GM18508 (cell line): ENCODE measurements around the gene SSBP2.

ENCODE experiments used
- ATAC-seq: cut with Tn5 transposase; IDR thresholded peaks from one replicate; pipeline ENCODE4 v1.9.1; 2021; ENCODE audit warnings: moderate number of reproducible peaks; ENCODE audit not compliant: insufficient read depth, unreplicated experiment

SSBP2 gene

DNA sequence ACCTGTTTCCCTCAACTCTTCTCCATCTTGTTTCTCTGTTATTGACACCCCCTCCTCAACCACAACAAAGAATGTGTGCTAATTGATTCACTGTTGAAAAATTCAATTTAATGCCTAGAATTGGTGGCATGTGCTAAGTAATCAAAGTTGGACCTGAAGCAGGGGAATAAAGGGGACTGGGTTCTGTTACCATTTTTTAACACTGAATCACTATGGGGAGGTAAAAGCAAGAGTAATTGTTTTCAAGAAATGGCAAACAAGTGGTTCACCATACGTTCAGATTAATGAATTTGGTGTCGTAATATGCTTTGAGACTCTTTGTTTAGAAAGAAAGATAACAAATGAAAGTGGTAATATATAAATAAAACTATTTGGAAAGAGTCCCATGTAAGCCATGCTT, 17.0 kb upstream of the SSBP2 start:
- ATAC-seq, result no peak

DNA sequence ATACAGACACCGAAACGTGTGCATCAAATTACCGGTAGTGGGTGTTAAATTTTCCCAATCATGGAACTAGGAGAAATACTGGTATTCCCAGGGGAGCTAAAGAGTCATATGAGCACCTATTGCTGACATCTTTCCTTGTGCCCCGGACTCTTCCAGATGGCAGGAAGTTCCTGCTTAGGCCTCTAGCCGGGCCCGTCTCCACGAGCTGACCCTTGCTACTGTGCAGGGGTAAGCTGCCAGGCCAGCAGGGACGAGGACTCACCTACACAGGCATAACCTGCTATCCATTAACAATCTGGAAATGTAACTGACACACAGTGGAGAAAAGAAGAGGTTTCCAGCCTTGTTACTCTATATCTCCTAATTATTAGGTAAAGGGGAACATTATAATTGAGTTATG, 16.2 kb upstream of the SSBP2 start:
- no peak for ATAC-seq

DNA sequence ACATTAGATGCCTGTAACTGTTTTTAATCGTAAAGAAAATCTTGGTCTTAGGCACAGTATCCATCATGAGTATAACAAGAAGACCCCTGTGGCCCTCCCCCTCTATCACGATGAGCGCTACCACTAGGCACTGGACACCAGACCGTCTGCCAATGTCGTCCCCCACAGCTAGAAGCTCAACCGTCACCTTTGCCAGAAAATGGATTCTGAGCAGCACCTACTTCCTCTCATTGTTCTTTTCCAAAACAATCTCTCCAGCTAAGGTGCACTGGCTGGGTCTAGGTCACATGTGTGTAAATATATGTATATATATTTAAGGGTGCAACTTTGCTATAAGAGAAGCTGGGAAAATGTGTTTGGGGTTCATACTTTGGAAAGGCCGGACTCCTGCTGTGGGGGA, 15.7 kb upstream of the SSBP2 start:
- ATAC-seq, result no peak

DNA sequence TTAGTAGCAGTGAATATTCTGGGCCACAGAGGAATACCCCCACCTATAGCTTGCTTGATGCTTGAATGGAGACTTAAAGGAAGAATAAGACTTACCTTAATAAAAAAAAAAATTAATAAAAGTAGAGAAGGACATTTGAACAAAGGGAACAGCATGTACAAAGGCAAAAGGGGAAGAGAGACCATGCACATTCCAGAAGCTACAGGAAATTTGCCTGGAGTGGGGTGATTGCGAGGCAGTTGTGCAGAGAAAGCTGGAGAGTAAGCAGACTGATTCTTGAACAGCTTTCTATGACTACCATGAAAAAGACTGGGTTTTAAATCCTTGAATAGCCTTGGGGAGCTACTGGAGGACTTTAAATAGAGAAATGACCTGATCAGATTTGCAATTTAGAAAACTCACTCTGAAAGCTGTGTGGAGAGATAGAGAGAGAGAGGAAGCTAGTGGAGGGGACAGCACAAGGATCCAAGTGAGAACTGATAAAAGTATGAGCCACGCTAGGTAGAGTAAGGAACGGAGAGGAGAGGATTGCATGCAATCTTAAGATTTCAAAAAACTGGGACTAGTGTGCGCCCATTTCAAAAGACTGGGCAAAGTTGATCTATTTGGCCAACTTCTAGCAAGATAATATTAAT, 12.5 kb upstream of the SSBP2 start:
- no peak for ATAC-seq

DNA sequence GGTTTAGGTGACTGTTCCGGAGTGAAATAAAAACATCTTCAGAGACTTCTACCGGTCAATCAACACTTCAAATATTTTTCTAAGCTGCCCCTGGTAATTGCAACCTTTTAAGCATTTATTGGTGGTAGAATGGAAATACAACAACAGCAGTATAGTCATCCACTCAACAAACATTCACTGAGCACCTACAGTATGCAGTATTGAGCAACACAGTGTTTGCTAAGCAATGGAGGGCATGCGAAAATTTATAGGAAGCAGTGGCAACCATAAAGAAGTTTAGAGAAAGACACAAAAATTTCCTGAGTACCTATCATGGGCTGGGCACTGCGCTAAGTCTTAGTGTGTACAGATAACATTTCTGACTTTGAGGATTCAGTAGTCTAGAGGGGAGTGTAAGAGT, 12.0 kb upstream of the SSBP2 start:
- no peak for ATAC-seq

DNA sequence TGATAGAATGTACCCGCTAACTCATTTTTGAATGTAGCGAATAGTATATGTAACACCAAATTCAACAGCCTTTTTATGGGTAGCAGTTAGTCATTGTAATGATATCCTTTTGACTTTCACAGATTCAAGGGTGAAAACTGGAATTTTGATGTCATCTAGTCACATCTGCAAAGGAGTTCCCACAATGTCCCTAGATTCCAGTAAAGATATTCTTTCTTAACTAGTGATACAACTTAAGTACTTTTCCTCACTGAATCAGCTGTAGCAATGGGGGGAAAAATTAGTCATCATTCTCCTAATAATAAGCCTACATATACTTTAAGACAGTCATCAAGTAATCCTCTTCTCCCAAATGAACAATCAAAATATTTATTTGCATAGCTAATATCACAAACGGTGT, 11.5 kb upstream of the SSBP2 start:
- ATAC-seq, result no peak

DNA sequence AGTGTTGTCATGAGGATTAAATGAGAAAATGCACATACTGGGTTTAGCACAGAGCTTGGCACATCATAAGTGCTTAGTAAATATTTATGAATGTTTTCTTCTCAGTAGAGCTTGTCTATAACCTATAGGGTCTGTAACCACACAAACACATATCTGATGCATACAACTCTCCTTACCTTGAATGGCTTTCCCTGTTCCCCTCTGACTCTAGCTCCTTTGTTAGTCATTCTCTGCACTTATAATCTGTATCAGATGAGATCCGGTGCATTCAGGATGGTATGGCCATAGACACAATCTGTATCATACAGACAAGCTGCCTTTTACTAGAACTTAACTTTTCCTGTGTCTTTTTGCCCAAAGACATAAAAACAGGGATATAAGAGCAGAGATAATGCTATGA, 11.1 kb upstream of the SSBP2 start:
- ATAC-seq, result no peak

DNA sequence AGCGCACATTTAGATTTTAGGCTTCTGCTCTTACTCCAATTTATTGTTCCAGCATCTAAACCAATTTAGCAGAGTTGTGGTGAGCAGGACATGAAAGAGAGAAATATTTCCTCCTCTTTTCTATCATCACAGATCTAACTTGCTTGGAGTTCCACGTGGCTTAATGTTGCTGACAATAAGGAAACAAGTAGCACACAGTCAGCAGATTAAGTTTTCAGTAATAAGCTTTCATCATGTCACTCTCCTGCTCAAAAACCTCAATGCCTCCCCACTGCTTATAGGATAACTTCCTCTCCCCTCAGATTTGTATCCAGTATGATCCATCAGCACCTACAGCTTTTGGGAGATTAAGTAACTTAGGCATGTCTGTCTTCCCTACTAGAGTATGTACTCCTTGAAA, 10.4 kb upstream of the SSBP2 start:
- no peak for ATAC-seq

DNA sequence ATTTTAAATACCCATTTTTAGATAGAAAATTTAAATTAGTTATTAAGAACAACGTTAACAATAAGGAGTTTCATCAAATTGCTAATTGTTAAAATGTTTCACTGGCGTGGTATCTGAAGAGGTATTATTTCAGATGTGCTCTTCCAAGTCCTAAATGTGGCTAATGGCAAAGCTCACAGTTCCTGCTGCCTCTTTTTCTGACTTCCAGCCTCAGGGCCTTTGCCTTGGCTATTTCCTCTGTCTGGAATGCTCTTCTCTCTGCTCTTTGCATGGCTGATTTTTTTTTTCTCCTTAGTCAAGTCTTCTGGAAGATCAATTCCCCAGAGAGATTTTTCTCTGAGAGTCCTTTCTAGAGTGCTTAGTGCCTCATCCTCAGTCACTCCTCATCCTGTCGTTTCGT, 9.6 kb upstream of the SSBP2 start:
- ATAC-seq, result no peak

DNA sequence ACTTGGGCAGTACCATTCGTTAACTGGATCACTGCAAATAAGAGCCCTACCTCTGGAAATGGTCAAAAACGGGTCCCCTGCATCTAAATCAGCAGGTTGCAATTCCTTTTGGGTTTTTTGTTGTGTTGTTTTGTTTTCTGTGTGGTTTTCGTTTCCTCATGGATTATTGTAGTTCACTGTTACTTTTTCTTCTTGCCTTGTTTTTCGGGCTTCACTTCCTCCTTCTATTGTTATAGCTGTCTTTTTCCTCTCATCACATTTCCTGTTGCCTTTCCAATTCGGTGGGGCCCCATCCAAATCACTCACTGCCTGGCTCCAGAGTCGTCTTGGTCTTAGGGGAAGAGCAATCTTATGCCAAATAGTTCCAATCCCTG, 8.7 kb upstream of the SSBP2 start:
- ATAC-seq, result no peak

DNA sequence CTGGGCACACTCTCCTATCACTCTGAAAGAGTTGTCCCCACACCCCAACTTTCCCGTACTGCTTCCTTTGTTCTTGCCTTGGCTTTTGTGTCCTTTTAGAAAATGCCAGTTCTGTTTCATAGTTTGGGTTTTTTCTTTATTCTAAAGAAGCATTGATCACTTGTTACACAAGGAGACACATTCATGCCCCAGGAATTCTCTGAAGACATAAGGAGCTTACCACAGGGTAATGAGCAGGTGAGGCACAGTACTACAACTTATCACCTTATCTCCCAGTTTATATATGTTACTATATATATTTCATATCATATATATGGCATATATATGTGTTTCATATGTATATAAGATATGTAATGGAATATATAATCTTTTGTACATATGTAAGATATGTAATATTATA, 6.5 kb upstream of the SSBP2 start:
- ATAC-seq, result no peak

DNA sequence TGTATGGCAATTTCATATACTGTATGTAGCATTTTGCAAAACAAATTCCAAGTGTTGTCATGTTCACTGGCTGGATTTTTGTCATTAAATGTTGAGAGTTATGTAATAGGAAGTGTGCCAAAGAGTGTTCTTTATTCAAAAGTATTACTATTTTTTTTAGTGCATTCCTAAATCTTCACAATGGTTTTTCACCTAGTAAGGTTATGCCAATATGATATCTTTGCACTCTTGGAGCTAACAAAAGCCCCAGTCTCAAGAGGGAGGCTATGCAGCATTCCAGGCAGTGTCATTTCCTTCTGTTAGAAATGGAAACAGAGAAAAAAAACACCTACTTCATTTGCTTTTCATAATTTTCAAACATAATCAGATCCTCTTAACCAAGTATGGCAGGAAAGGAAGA, 5.1 kb upstream of the SSBP2 start:
- ATAC-seq, result no peak

DNA sequence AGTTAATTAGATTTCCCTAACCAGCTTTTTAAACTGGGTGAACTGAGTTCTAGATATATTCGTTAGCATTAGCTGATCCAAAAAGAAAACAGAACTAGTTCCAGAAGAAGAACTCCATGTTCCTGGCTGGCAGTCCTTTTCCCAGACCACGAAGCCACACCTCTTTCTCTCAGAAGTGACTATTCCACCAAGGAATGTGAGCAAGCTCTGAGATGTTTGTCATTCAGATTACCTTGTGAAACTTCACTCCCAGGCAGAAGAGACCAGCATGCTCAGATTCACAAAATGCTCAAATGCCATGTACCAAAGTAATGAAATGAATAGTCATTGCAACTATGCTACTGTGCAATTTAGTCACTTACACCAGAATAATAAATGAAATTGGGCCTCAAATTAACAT, 4.4 kb upstream of the SSBP2 start:
- no peak for ATAC-seq

DNA sequence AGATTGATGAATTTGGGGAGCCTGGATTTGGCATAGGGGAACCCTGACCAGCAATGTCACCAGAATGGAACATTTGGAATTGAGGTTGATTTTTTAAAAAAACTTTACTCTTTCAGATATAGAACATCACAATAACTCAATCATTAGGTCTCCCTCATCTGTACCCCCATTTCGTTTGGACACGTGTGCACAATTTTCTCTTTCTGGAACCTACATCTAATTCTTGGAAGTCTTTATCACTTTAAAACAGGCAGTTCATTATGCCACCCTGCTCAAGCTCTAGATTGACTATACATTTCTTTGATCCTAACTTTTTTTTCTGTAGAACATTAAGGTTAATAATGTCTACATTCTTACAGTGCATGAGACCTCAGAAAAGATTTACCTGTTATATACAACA, 3.7 kb upstream of the SSBP2 start:
- no peak for ATAC-seq

DNA sequence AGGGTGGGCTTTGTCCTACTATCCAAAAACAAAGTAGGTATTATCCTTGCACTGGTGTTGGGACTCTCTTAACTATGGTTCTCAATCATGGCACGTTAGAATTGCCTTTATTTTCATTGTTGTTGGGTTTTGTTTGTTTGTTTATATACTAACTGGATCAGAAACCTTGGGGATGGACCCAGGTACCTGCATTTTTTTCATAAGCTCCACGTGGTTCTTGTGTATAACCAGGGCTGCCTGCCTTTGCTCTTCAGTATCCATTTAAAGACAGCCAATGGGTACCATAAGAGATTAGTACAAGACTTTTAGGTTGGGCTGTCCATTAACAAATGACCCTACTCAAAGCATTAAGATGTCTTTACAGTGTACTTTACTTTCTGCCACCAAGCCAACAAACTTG, 2.5 kb upstream of the SSBP2 start:
- no peak for ATAC-seq

DNA sequence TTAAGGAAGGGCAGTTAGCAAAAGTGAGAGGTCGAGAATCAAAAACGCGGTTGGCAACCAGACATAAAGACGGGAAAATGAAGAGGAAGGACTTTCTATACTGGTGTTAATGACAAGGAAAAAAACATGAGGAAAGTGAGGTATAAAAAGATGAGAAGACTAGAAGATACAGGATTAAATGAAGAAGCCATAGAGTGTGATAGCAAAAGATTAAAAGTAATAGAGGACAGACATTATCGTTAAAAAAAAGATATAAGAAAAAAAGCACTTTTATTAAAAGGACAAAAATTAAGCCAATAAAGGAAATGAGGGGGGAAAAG, 1.7 kb upstream of the SSBP2 start:
- ATAC-seq, result no peak

DNA sequence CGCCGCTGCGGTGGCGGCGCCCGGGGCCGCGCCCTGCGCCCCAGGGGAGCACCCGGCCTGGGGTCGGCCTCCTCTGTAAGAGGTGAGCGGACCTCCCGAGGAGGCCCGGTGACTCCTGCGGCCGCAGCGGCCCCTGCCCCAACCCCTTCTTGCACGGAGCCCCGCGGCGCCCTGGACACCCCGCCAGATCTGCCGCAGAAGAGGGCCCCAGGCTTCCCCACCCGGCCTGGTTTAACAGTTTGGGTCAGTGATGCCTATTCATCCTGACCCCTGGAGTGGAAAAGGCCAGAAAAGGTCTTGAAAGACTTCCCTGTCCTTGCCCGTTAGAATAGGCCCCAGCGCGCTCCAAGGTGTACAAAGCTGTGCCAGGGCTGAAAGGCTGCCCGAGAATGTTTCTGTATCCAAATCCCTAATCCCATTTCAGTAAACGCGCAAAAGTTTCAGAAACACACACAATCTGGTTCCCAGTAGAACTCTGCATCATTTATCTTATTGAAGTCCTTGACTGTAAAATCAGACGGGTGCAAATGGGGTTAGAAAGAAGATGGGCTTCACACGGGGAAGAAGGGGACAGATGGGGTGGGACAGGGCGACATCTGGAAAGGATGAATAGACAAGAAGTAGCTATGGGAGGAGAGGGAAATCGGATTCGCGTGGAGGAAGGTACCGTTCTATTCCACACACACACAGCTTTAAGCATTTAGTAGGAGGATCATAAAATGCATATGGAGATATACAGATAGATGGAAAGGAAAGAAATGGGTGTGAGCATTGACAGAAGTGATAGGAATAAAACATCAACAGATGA, 1.1 kb upstream of the SSBP2 start:
- no peak for ATAC-seq

DNA sequence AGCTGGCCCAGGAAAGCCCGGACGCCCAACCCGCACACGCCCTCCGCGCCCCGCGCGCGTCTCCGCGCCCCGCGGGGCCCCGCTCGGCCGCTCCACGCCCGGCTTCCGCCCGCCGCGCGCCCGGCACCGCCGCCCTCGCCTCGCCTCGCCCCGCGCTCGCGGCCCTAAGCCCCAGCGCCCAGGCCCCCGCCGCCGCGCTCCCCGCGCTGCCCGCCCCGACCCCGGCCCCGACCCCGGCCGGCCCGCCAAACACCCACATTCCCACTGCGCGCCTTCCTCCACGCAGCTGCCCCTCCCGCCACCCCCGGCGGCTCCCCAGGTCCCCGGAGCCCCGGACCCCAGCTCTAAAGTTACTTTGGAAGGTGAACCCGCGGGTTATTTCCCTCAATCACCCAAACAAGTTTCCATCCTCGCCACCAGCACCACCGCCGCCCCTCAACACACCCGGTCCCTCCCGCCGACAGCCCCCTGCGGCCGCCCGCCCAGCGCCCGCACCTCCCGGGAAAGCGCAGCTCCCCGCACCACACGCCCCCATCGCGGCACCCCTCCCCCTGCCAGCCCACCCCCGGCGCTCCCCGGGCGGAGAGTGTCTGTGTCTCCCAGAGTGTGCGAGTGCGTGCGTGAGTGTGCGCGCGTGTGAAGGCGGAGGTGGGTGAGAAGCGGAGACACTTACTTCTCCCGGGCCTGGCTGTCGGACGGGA, 439 bp downstream of the SSBP2 start:
- ATAC-seq, result no peak

DNA sequence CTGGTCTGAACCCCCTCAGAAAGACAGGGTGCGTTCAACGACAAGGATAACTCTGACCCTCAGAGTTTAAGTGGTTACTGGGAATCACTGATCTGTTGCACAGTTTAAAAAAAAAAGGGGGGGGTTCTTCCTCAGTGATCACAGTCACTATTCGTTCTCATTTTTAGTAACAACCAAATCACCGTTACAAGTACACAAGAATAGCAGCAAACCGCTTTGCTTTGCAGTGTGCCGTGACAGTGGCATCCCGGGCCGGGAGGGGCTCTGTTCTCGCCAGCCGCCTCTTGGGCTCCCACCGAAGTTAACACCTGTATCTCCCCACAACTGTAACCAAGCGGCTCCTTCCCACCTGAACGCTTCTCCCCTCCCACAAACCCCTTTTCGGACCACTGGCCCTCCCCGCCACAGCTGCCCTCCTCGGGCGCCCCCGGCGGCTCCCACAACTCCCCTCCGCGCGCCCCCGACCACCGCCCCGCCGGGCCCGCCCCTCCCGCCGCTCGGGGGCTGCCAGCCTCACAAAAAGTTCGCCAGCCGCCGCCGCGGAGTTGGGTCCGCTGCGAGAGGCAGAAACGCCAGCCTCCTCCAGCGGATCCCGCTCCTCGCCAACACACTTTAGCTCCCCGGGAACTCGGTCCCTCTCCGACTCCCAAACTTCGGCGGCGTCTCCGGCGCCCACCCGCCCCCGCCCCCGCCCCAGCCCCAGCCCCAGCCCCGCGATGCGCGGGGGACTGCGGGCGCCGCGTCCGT, 1.2 kb downstream of the SSBP2 start:
- ATAC-seq, result peak; percentile 34

DNA sequence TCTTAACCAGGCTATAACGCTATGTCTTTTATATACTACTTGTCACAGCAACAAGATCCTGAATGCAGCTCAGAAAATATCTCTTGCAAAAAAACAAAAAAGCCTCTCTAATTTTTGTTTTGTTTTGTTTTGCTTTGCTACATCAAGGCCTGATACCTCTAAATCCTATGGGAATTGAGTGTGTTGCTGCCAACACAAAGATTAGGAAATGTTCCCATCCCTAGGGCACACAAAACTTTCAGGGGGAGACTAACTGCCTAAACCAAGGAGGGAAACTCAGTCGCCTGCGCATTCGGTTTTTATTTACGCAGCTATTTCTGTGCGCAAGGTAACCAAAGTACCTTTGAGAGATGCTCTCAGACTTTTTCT, 1.7 kb downstream of the SSBP2 start:
- ATAC-seq, result no peak

DNA sequence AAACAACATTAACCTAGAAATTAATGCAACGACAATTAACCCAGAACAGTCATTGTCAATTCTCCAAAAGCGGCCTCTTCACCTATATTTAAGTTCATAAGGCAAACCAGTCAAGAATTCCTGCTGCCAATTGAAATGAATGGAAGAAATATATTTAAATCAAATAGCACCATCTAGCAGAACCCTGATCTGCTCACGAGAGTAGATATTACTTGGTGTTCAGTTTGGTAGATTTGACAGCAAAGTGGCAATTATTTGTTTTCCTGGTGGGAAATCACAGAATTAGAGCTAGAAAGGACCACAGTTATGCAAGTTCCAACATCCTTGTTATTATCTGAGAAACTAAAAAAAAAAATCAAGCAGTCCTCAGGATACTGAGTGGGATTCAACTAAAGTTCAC, 2.3 kb downstream of the SSBP2 start:
- no peak for ATAC-seq
